ENCODE results near the gene SNX6.
"Not testable (repeated sequence)": the region's sequence is repeated elsewhere in the genome, so short reads cannot be mapped to it uniquely, and the experiment has no call there.

Gene SNX6

GRCh38 chr14:34554540-34555250, 75.3 kb downstream of the SNX6 start:
- in situ Hi-C loops (cut with HindIII; ENCODE audit: low sequenced_read_pairs) = no loop called here
- DNase-seq (ENCODE audit: low read depth) = no peak
- H3K4me3 ChIP-seq (ENCODE audit: low read depth, low read length) = no peak overlapping the region
- TF ChIP-seq CTCF (IDR thresholded peaks at IDR 0.05; ENCODE audit: low read depth, low read length, missing control alignments) = no peak

GRCh38 chr14:34549276-34549966, 80.5 kb downstream of the SNX6 start:
- H3K4me3 ChIP-seq (ENCODE audit: low read depth, low read length); DNase-seq (ENCODE audit: low read depth); in situ Hi-C loops (cut with HindIII; ENCODE audit: low sequenced_read_pairs): not testable (repeated sequence)

GRCh38 chr14:34548472-34548981, 81.4 kb downstream of the SNX6 start:
- no peak overlapping the region for H3K4me3 ChIP-seq (ENCODE audit: low read depth, low read length)
- DNase-seq (ENCODE audit: low read depth) = no peak
- no peak for TF ChIP-seq CTCF (IDR thresholded peaks at IDR 0.05; ENCODE audit: low read depth, low read length, missing control alignments)
- in situ Hi-C loops (cut with HindIII; ENCODE audit: low sequenced_read_pairs) = no loop called here

- in situ Hi-C loops (cut with HindIII; ENCODE audit: low sequenced_read_pairs) = not testable (repeated sequence)
Observed at GRCh38 chr14:34547136-34547520, 82.8 kb downstream of the SNX6 start.

GRCh38 chr14:34546272-34547135, 83.4 kb downstream of the SNX6 start:
- in situ Hi-C loops (cut with HindIII; ENCODE audit: low sequenced_read_pairs); DNase-seq (ENCODE audit: low read depth); H3K4me3 ChIP-seq (ENCODE audit: low read depth, low read length): not testable (repeated sequence)

More at GRCh38 chr14:34547136-34547520, 82.8 kb downstream of the SNX6 start:
- DNase-seq (ENCODE audit: low read depth); H3K4me3 ChIP-seq (ENCODE audit: low read depth, low read length): not testable (repeated sequence)

GRCh38 chr14:34540181-34541059, 89.5 kb downstream of the SNX6 start:
- DNase-seq (ENCODE audit: low read depth); in situ Hi-C loops (cut with HindIII; ENCODE audit: low sequenced_read_pairs): not testable (repeated sequence)
- H3K4me3 ChIP-seq (ENCODE audit: low read depth, low read length) = peak overlapping the region; percentile 74

GRCh38 chr14:34539407-34540180, 90.4 kb downstream of the SNX6 start, which contains the start of gene EAPP:
Gene EAPP, minus strand, starts transcription at chr14:34539701. Its CDS starts 73 bp downstream, at chr14:34539628.
- peak; percentile 91 for DNase-seq (ENCODE audit: low read depth)
- TF ChIP-seq CTCF (IDR thresholded peaks at IDR 0.05; ENCODE audit: low read depth, low read length, missing control alignments) = no peak
- in situ Hi-C loops (cut with HindIII; ENCODE audit: low sequenced_read_pairs) = loop anchor here (5.0 kb wide), 1 partner anchor 87 kb away; no protein-coding TSS in a partner anchor
- H3K4me3 ChIP-seq (ENCODE audit: low read depth, low read length) = peak within 1 kb of the TSS; percentile 74

Measured in astrocyte of the cerebellum (primary cell).